Fibroblast of mammary gland (primary cell): ENCODE data around the gene PCAT7.
A peak's percentile ranks its signal among the peaks of the same experiment; 100 is the strongest.

ENCODE experiments used
- DNase-seq: peaks from one replicate; pipeline ENCODE4 v3.0.0-alpha.2; 2010; ENCODE audit warnings: low read depth
- H3K4me3 ChIP-seq: 2 replicates; pipeline ENCODE4 v1.5.1; 2011; ENCODE audit warnings: low read depth, mild to moderate bottlenecking, low read length, moderate library complexity; ENCODE audit not compliant: control insufficient read depth
- TF ChIP-seq, protein P1 (sequence below): conservative IDR thresholded peaks from 2 replicates; pipeline ENCODE4 v1.5.1; 2011; ENCODE audit warnings: low read depth, low read length, inconsistent platforms; ENCODE audit not compliant: control insufficient read depth, insufficient read depth

The PCAT7 gene

DNA sequence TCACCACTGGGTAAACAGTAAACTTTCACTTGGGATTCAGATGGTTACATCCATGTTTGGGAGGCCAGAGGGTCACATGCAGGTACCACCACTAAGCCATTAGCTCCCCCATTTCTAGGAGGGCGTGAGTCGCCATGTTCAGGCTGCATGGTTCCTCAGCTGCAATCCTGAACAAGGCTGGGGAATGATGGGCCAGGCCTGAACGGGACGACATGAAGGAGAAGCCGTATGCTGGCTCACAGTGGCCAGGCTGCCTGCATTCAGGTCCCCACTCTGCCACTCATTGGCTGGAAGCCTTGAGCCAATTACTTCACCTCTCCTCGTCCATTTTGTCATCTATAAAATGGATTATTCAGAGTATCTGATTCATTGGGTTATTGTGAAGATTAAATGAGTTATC, 47.8 kb downstream of the PCAT7 start:
- H3K4me3 ChIP-seq = no peak overlapping the region
- TF ChIP-seq, protein P1, sequence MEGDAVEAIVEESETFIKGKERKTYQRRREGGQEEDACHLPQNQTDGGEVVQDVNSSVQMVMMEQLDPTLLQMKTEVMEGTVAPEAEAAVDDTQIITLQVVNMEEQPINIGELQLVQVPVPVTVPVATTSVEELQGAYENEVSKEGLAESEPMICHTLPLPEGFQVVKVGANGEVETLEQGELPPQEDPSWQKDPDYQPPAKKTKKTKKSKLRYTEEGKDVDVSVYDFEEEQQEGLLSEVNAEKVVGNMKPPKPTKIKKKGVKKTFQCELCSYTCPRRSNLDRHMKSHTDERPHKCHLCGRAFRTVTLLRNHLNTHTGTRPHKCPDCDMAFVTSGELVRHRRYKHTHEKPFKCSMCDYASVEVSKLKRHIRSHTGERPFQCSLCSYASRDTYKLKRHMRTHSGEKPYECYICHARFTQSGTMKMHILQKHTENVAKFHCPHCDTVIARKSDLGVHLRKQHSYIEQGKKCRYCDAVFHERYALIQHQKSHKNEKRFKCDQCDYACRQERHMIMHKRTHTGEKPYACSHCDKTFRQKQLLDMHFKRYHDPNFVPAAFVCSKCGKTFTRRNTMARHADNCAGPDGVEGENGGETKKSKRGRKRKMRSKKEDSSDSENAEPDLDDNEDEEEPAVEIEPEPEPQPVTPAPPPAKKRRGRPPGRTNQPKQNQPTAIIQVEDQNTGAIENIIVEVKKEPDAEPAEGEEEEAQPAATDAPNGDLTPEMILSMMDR = no peak
- no peak for DNase-seq

DNA sequence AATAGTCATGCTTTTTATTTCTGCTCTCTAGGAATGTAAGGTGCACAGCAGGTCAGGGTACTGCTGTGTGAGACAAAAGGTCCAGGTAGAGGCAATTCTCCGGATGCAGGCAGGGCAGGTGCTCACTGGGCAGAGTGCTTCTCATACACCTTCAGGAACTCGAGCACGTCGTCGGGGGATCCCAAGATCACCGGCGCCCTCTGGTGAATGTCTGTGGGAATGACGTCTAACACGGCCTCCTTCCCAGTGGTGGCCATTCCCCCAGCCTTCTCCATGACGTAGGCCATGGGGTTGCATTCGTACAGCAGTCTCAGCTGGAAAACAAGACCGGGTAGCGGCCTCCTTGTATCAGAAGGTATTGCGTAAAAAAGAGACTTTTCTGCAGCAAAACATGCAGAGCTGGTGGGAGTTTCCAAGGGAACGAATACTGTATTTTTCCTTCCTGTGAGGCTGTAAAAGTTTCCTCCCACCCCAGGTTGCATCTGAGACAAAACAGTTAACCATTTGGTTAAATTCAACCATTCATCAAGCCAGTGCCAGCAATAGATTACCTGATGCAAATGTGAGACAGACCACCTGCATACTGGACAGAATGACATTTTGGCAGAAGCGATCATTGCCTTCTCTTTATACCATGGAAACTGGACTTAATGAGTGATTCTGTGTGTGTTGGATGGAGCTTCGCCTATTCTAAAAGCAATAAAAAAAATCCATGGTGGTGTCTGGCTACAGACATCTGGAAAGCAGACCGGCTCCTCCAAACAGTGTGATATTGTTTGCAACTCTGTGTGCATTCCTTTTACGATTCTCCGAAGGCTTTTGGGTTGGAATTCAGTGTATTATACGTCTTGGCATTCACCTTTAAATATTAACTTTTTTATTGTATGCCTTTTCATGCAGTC, 48.6 kb downstream of the PCAT7 start:
- peak; percentile 76 for DNase-seq
- TF ChIP-seq, protein P1 = peak; percentile 68
- no peak overlapping the region for H3K4me3 ChIP-seq

DNA sequence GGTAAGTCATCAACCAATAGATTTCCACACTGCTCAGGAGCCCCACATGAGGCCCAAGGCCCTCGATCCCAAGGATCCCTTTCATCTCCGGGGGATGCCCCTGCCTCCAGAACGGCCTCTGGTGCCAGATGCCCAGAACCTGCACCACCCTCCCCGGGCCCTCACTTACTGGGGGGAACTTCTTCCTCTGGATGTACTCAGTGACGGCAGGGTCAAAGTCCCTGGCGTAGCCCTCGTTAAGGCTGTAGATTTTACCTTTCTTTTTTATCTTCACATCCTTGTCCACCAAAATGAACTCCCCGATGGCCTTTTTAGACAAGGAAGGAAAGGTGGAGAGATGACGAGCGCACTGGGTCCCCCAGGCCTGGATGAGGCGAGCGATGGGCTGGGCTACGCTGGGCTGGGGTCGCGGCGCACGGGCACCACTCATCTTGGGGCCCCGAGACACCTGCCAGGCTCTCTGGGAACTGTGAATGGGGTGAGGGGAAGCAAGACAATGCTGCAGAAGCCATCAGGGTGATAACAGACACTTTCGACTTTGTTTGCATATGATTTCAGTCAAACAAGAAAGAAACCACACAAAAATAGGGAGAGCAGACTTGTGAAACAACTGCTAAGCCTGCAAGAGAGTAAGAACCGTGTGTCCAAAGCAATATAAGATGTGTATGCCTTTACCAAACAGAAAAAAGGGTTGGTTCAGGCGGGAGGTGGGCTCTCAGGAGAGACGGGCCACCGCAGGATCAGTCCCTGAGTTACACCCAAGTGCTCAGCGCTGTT, 52.0 kb downstream of the PCAT7 start:
- TF ChIP-seq, protein P1 = no peak
- no peak overlapping the region for H3K4me3 ChIP-seq
- no peak for DNase-seq

DNA sequence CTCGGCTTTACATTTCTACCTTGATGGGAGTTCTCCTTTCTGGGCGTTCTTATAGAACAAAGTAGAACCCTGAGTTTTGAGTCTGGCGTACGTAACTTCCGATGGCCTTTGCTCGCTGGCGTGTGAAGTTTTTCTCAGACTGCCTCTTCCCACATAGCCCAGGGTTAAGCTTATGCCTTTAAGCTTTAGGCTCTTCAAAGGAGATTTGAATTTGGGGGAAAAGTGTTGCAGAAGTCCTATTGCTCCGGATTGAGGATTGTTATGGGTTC, 52.5 kb downstream of the PCAT7 start:
- TF ChIP-seq, protein P1 = no peak
- H3K4me3 ChIP-seq = no peak overlapping the region
- no peak for DNase-seq

DNA sequence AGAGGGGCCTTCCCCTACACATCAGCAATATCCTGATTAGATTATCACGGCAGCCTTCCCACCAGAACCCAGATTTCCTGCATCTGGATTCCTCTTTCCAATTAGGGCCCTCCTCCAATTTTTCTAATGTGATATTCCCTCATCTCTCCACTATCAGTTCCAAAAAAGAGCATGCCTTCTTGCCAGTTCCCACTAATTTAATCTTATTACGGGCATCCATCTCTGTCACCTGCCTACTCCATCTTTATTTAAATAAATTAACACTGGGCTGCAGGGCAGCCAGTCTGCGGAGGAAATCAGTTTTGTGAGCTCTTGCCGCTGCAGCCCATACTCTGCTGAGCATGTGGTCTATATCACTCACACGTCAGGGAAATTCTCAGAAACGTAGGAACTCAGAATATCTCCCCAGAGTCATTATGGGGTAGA, 55.3 kb downstream of the PCAT7 start:
- H3K4me3 ChIP-seq = no peak overlapping the region
- peak; percentile 2 for DNase-seq
- TF ChIP-seq, protein P1 = no peak

DNA sequence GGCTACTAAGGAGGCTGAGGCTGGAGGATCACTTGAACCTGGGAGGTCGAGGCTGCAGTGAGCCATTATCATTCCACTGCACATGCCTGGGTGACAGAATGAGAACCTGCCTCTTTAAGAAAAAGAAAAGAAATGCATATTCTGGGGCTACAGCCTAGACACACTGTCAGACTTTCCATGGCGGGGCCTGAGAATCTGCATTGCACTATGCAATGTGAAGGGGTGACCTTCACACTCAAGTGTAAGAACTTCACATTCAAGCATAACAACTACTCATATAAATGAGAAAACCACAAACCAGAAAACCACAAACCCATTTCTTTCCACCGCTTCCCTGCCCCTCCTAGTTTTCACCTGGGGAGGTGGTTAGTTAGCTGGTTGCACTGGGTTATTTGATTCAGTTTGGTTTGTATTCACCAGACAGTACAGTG, 56.8 kb downstream of the PCAT7 start:
- no peak for DNase-seq
- no peak overlapping the region for H3K4me3 ChIP-seq
- TF ChIP-seq, protein P1 = no peak
